SK-N-SH (cell line): Measurements from ENCODE around the gene NHLRC3. TPM values are rescaled to one million over a fixed set of nuclear protein-coding genes. Genes with fewer than 3 reads are reported as not detected.

Experiments
- CTCF ChIA-PET: fragments of 300-600, 350-600 bp; formaldehyde crosslinking; extraction: SDS; loops from one replicate; lab custom pipeline; 2021; lab: Yijun Ruan, JAX
- POLR2A ChIA-PET: fragments of 350-600 bp; sonication (Branson Sonifier 250); formaldehyde crosslinking; extraction: SDS; loops from one replicate; lab custom pipeline; 2020; ENCODE audit warnings: antibody characterized with exemption, inconsistent platforms; lab: Yijun Ruan, JAX
- DNase-seq: peaks from one replicate; pipeline ENCODE4 v3.0.0; 2012
- H2AFZ ChIP-seq: fragments of 200-600 bp; sonication (generic); 2 replicates; pipeline ENCODE4 v1.8.1; 2016; ENCODE audit warnings: antibody characterized with exemption, mild to moderate bottlenecking, low read depth
- H3F3A ChIP-seq: fragments of 200-600 bp; sonication (generic); replicated peaks from 2 replicates; pipeline ENCODE3; 2016; ENCODE audit warnings: antibody characterized with exemption, mild to moderate bottlenecking; ENCODE audit not compliant: insufficient read depth
- H3K27ac ChIP-seq, 2 experiments: fragments of 200-500 bp in 1 of 2; fragments of 200-600 bp in 1 of 2; sonication (Bioruptor generic) in 1 of 2; sonication (generic), shearing (Covaris generic) in 1 of 2; 2 replicates each; pipeline versions ENCODE4 v1.5.1 to v1.6.1; 2014 to 2016; ENCODE audit warnings: low read depth in 2 of 2, inconsistent platforms in 1 of 2, low read length in 1 of 2, mild to moderate bottlenecking in 1 of 2, mixed read lengths in 1 of 2
- H3K27me3 ChIP-seq: fragments of 200-600 bp; sonication (generic), shearing (Covaris generic); 2 replicates; pipeline ENCODE4 v1.6.1; 2016; ENCODE audit warnings: mixed run types; ENCODE audit not compliant: insufficient read depth
- H3K36me3 ChIP-seq, 2 experiments: fragments of 200-500 bp in 1 of 2; fragments of 200-600 bp in 1 of 2; sonication (Bioruptor generic) in 1 of 2; sonication (generic) in 1 of 2; replicated peaks in 1 of 2; 2 replicates each; pipeline versions ENCODE3 to v1.5.1; 2014 to 2016; ENCODE audit warnings: low read length in 1 of 2, mild to moderate bottlenecking in 1 of 2; ENCODE audit not compliant: insufficient read depth in 2 of 2, control insufficient read depth in 1 of 2
- H3K4me1 ChIP-seq, 2 experiments: fragments of 200-500 bp in 1 of 2; fragments of 200-600 bp in 1 of 2; sonication (Bioruptor generic) in 1 of 2; sonication (generic), shearing (Covaris generic) in 1 of 2; 2 replicates each; pipeline versions ENCODE4 v1.5.1 to v1.6.1; 2014 to 2016; ENCODE audit warnings: low read depth in 1 of 2, low read length in 1 of 2, mixed run types in 1 of 2; ENCODE audit not compliant: insufficient read depth in 2 of 2, control insufficient read depth in 1 of 2
- H3K4me2 ChIP-seq: fragments of 200-600 bp; sonication (generic), shearing (Covaris generic); 2 replicates; pipeline ENCODE4 v1.6.1; 2017; ENCODE audit warnings: mixed run types
- H3K4me3 ChIP-seq, 2 experiments: fragments of 200-500 bp in 1 of 2; fragments of 200-600 bp in 1 of 2; sonication (Bioruptor generic) in 1 of 2; sonication (generic), shearing (Covaris generic) in 1 of 2; 2 replicates each; pipeline versions ENCODE4 v1.5.1 to v1.8.1; 2014 to 2016; ENCODE audit warnings: low read depth in 2 of 2, inconsistent platforms in 1 of 2, low read length in 1 of 2, mild to moderate bottlenecking in 1 of 2, mixed read lengths in 1 of 2, moderate library complexity in 1 of 2
- H3K79me2 ChIP-seq: fragments of 200-600 bp; sonication (generic); 2 replicates; pipeline ENCODE4 v1.8.1; 2017; ENCODE audit warnings: mild to moderate bottlenecking; ENCODE audit not compliant: insufficient read depth
- H3K9ac ChIP-seq: fragments of 200-600 bp; sonication (generic); 2 replicates; pipeline ENCODE4 v1.6.1; 2017; ENCODE audit warnings: mixed run types
- H3K9me2 ChIP-seq: fragments of 200-600 bp; sonication (generic); 2 replicates; pipeline ENCODE4 v1.6.1; 2017; ENCODE audit warnings: mixed run types
- H3K9me3 ChIP-seq: fragments of 200-600 bp; sonication (generic); 2 replicates; pipeline ENCODE4 v1.6.1; 2017; ENCODE audit warnings: mixed run types, mild to moderate bottlenecking, moderate library complexity
- H4K20me1 ChIP-seq: fragments of 200-600 bp; sonication (generic); 2 replicates; pipeline ENCODE4 v1.6.1; 2017; ENCODE audit warnings: mild to moderate bottlenecking, mixed run types; ENCODE audit not compliant: insufficient read depth
- CTCF ChIP-seq: fragments of 200-600 bp; sonication (generic); IDR thresholded peaks from 2 replicates; pipeline ENCODE4 v1.6.1; 2017; ENCODE audit warnings: antibody characterized with exemption, mild to moderate bottlenecking, moderate library complexity
- EZH2phosphoT487 ChIP-seq: fragments of 200-600 bp; sonication (generic); IDR thresholded peaks from 2 replicates; pipeline ENCODE4 v1.6.1; 2017; ENCODE audit warnings: low read depth, mixed run types, mild to moderate bottlenecking, antibody characterized with exemption, moderate library complexity, borderline replicate concordance
- IRF3 ChIP-seq: fragments of 150-350 bp; IDR thresholded peaks from 2 replicates; pipeline ENCODE4 v1.6.1; 2016; ENCODE audit warnings: mild to moderate bottlenecking, low read depth, low read length
- MEF2A ChIP-seq: IDR thresholded peaks from 2 replicates; pipeline ENCODE4 v1.4.0; 2012; ENCODE audit warnings: low read depth, borderline replicate concordance
- PBX3 ChIP-seq: IDR thresholded peaks from 2 replicates; pipeline ENCODE4; 2012
- RAD21 ChIP-seq: IDR thresholded peaks from 2 replicates; pipeline ENCODE4 v1.6.1; 2012; ENCODE audit warnings: mild to moderate bottlenecking, low read length
- REST ChIP-seq: IDR thresholded peaks from 2 replicates; pipeline ENCODE4 v1.6.1; 2012; ENCODE audit warnings: mild to moderate bottlenecking, low read depth, low read length, moderate library complexity
- TAF1 ChIP-seq: IDR thresholded peaks from 2 replicates; pipeline ENCODE4 v1.6.1; 2012; ENCODE audit warnings: low read depth, mild to moderate bottlenecking, low read length, moderate library complexity, borderline replicate concordance
- TEAD4 ChIP-seq: IDR thresholded peaks from 2 replicates; pipeline ENCODE4 v1.4.0; 2012; ENCODE audit warnings: mild to moderate bottlenecking, borderline replicate concordance; ENCODE audit not compliant: insufficient read depth
- YY1 ChIP-seq: IDR thresholded peaks from 2 replicates; pipeline ENCODE4 v1.4.0; 2012; ENCODE audit warnings: low read depth, mild to moderate bottlenecking
- ZBTB33 ChIP-seq: IDR thresholded peaks from 2 replicates; pipeline ENCODE4 v1.4.0; 2012; ENCODE audit warnings: low read depth, borderline replicate concordance
- WGBS: methylation state at CpG from one replicate; pipeline ENCODE4 v1.1.6; 2017; ENCODE audit warnings: low lambda C conversion rate; 5-methylcytosine and 5-hydroxymethylcytosine counted together
- polyA plus RNA-seq, 3 experiments: library from polyadenylated mRNA; depleted of rRNA; stranded (reverse); fragments of >200 nt; gene quantifications; 2 replicates each; pipeline ENCODE4 v1.2.3, GENCODE V29; 2012

Gene NHLRC3
- polyA plus RNA-seq, 1 of the 3 experiments (the other 2 are of a cell fraction): 7.1 TPM

GRCh38 chr13:39047560-39047959 lies 9.3 kb downstream of the NHLRC3 start:
- Histone ChIP-seq H2AFZ (no peak overlapping the region), H3K36me3 (peaks cover 0 to 7% of the 10 kb centered on the region in 2 experiments), H4K20me1 (no peaks in the 10 kb centered on the region), H3K4me2 (no peak overlapping the region), H3K27me3 (no peaks in the 10 kb centered on the region), H3K9me2 (no peaks in the 10 kb centered on the region), H3K4me3 (no peak overlapping the region), H3K9ac (no peak overlapping the region), H3K4me1 (no peaks in the 10 kb centered on the region; a peak in 1 of 4 replicates), H3F3A (no peaks in the 10 kb centered on the region), H3K79me2 (no peaks in the 10 kb centered on the region), H3K27ac (no peak overlapping the region), H3K9me3 (no peaks in the 10 kb centered on the region)
- CTCF ChIA-PET: interaction anchor here (1.6 to 1.7 kb wide), 2 partner anchors 565 to 569 kb away, joined by 4 to 5 read pairs; no protein-coding TSS in a partner anchor
- POLR2A ChIA-PET: interaction anchor here (1.8 kb wide), 1 partner anchor 10 kb away, joined by 4 read pairs; the partner anchor contains the start of genes NHLRC3 and PROSER1
- peak; percentile 13; the same call in 1 of the 2 replicates for TF ChIP-seq CTCF
- no peak for TF ChIP-seq REST
- no peak for TF ChIP-seq YY1
- DNase-seq: peak; percentile 26
- WGBS: 49% methylated on average over 2 of the region's 2 CpGs

- ChIA-PET CTCF (interaction anchor here (0.7 to 1.7 kb wide), 5 partner anchors 10 to 1634 kb away, joined by 3 to 5 read pairs (median 4); no protein-coding TSS in a partner anchor), POLR2A (no interaction called here)
- no peaks in the 10 kb centered on the region for H3K9me3 ChIP-seq
- DNase-seq: no peak
- no peaks in the 10 kb centered on the region for H3K79me2 ChIP-seq
- H3K4me1 ChIP-seq: no peaks in the 10 kb centered on the region; a peak in 1 of 4 replicates
- peaks cover 0 to 6% of the 10 kb centered on the region in 2 experiments for H3K36me3 ChIP-seq
- no peak overlapping the region for H3K4me2 ChIP-seq
- H2AFZ ChIP-seq: no peak overlapping the region
- H3K27me3 ChIP-seq: no peaks in the 10 kb centered on the region
- H3K27ac ChIP-seq: no peak overlapping the region
- no peak overlapping the region for H3K4me3 ChIP-seq
- no peaks in the 10 kb centered on the region for H3K9me2 ChIP-seq
- no peaks in the 10 kb centered on the region for H3F3A ChIP-seq
- H4K20me1 ChIP-seq: no peaks in the 10 kb centered on the region
- no peak overlapping the region for H3K9ac ChIP-seq
- TF ChIP-seq EZH2phosphoT487 (no peak), IRF3 (no peak), ZBTB33 (no peak), RAD21 (no peak), TEAD4 (no peak), REST (no peak), MEF2A (no peak), PBX3 (no peak), TAF1 (no peak)
Observed at GRCh38 chr13:39048806-39049205, 10.6 kb downstream of the NHLRC3 start.
